ENCODE data around the gene COBLL1.

The COBLL1 gene

DNA sequence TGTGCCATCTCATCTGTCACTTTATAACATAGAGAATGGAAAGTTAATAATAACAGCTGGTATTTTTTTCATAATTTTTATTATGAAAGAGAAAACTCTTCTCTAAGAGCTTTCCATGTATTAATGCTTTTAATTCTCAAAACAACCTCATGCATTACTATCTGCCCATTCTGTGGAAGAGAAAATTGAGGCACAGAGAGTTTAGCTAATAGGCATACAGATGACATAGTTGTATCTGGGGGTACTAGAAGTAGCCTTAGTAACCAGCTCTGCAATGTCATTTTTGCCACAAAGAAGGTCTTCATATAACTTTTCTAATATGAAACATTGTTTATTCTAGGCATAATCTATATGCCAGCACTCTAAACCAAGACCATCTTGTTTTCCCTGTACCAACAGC is 36.3 kb upstream of the COBLL1 start:
- H3K36me3 ChIP-seq (replicated peaks; ENCODE audit: low read depth, low read length) = no peaks in the 10 kb centered on the region
- H3K4me3 ChIP-seq (ENCODE audit: low read length) = no peak overlapping the region
- no peaks in the 10 kb centered on the region for H3K79me2 ChIP-seq (ENCODE audit: low read length)
- no peaks in the 10 kb centered on the region for H3K27me3 ChIP-seq (ENCODE audit: low read depth, low read length)
- H3K9ac ChIP-seq (ENCODE audit: low read length) = no peak overlapping the region
- H4K20me1 ChIP-seq (ENCODE audit: insufficient read depth, low read length) = no peaks in the 10 kb centered on the region
- no peak overlapping the region for H2AFZ ChIP-seq (ENCODE audit: low read depth, low read length)
- H3K4me2 ChIP-seq (ENCODE audit: low read length) = no peak overlapping the region
- H3K4me1 ChIP-seq (ENCODE audit: low read length) = peaks cover 11% of the 10 kb centered on the region
- TF ChIP-seq EZH2phosphoT487 (IDR thresholded peaks at IDR 0.05; ENCODE audit: low read depth) = no peak
- TF ChIP-seq, protein P1, sequence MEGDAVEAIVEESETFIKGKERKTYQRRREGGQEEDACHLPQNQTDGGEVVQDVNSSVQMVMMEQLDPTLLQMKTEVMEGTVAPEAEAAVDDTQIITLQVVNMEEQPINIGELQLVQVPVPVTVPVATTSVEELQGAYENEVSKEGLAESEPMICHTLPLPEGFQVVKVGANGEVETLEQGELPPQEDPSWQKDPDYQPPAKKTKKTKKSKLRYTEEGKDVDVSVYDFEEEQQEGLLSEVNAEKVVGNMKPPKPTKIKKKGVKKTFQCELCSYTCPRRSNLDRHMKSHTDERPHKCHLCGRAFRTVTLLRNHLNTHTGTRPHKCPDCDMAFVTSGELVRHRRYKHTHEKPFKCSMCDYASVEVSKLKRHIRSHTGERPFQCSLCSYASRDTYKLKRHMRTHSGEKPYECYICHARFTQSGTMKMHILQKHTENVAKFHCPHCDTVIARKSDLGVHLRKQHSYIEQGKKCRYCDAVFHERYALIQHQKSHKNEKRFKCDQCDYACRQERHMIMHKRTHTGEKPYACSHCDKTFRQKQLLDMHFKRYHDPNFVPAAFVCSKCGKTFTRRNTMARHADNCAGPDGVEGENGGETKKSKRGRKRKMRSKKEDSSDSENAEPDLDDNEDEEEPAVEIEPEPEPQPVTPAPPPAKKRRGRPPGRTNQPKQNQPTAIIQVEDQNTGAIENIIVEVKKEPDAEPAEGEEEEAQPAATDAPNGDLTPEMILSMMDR (IDR thresholded peaks at IDR 0.05; ENCODE audit: low read depth, low read length) = no peak
- no peaks in the 10 kb centered on the region for H3K9me3 ChIP-seq (ENCODE audit: insufficient read depth, low read length)
- no peak overlapping the region for H3K27ac ChIP-seq (ENCODE audit: low read length)

DNA sequence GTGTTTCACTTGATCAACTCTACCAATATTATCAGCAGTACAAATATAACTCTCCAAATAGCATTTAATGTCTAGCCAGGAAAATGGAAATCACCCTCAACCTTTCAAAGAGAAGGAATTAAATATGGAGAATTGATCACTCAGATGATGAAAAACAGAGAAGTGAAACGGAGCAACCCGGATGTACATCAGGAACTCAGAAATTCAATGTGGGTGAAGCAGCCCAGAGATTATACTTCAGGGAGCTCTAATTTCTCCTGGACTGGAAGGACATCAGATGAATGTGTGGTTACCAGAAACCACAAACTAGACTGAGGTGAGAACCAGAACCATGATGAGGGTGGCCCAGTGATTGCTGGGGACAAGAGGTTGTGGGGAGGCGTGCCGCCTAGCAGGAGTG is 35.5 kb upstream of the COBLL1 start:
- H3K9ac ChIP-seq (ENCODE audit: low read length) = no peak overlapping the region
- no peaks in the 10 kb centered on the region for H3K9me3 ChIP-seq (ENCODE audit: insufficient read depth, low read length)
- H3K4me1 ChIP-seq (ENCODE audit: low read length) = peaks cover 11% of the 10 kb centered on the region
- H3K79me2 ChIP-seq (ENCODE audit: low read length) = no peaks in the 10 kb centered on the region
- no peak overlapping the region for H3K27ac ChIP-seq (ENCODE audit: low read length)
- no peaks in the 10 kb centered on the region for H4K20me1 ChIP-seq (ENCODE audit: insufficient read depth, low read length)
- no peaks in the 10 kb centered on the region for H3K27me3 ChIP-seq (ENCODE audit: low read depth, low read length)
- TF ChIP-seq, protein P1 (IDR thresholded peaks at IDR 0.05; ENCODE audit: low read depth, low read length) = no peak
- no peak for TF ChIP-seq EZH2phosphoT487 (IDR thresholded peaks at IDR 0.05; ENCODE audit: low read depth)
- no peak overlapping the region for H3K4me3 ChIP-seq (ENCODE audit: low read length)
- no peaks in the 10 kb centered on the region for H3K36me3 ChIP-seq (replicated peaks; ENCODE audit: low read depth, low read length)
- peak overlapping the region; percentile 12; the same call in 1 of the 2 replicates for H3K4me2 ChIP-seq (ENCODE audit: low read length)
- H2AFZ ChIP-seq (ENCODE audit: low read depth, low read length) = peak overlapping the region; percentile 87

DNA sequence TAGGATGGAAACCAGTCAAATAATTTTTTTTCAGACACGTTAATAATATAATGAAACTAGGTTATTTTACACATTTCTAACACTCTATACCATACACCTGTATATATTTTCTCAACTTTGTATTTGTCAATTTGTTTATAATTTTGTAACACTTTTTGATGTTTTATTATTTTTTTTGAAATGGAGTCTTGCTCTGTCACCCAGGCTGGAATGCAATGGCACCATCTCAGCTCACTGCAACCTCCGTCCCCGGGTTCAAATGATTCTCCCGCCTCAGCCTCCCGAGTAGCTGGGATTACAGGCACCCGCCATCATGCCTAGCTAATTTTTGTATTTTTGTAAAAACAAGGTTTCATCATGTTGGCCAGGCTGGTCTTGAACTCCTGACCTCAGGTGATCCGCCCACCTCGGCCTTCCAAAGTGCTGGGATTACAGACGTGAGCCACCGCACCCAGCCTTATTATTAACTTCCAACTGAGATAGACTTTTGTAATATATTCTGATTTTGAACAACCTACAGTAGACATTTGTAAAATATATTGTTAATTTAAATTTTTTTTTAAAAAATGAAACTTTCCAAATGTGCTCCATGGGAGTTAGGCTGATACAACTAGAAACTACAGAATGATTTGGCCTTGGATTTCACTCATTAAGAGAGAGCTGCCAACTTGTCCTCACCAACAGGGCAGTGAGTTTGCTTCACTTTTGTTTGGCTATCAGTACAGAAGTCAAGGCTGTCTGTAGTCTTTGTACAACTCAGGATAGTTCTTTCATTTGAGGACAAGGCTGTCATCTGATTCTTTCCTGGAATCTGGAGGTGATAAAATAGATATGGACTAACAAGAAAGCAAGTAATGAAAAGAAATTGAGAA is 33.9 kb upstream of the COBLL1 start:
- H3K27me3 ChIP-seq (ENCODE audit: low read depth, low read length) = no peaks in the 10 kb centered on the region
- no peaks in the 10 kb centered on the region for H4K20me1 ChIP-seq (ENCODE audit: insufficient read depth, low read length)
- no peak overlapping the region for H3K4me2 ChIP-seq (ENCODE audit: low read length)
- H3K27ac ChIP-seq (ENCODE audit: low read length) = no peak overlapping the region
- no peak overlapping the region for H3K4me3 ChIP-seq (ENCODE audit: low read length)
- TF ChIP-seq, protein P1 (IDR thresholded peaks at IDR 0.05; ENCODE audit: low read depth, low read length) = no peak
- TF ChIP-seq EZH2phosphoT487 (IDR thresholded peaks at IDR 0.05; ENCODE audit: low read depth) = no peak
- H3K36me3 ChIP-seq (replicated peaks; ENCODE audit: low read depth, low read length) = no peaks in the 10 kb centered on the region
- no peak overlapping the region for H3K9ac ChIP-seq (ENCODE audit: low read length)
- no peak overlapping the region for H2AFZ ChIP-seq (ENCODE audit: low read depth, low read length)
- H3K9me3 ChIP-seq (ENCODE audit: insufficient read depth, low read length) = no peaks in the 10 kb centered on the region
- H3K4me1 ChIP-seq (ENCODE audit: low read length) = peaks cover 11% of the 10 kb centered on the region
- no peaks in the 10 kb centered on the region for H3K79me2 ChIP-seq (ENCODE audit: low read length)

GRCh38 chr2:164873210-164873908 is 31.7 kb upstream of the COBLL1 start:
- no peak overlapping the region for H3K9ac ChIP-seq (ENCODE audit: low read length)
- H3K27ac ChIP-seq (ENCODE audit: low read length) = no peak overlapping the region
- no peaks in the 10 kb centered on the region for H3K27me3 ChIP-seq (ENCODE audit: low read depth, low read length)
- no peak overlapping the region for H3K4me3 ChIP-seq (ENCODE audit: low read length)
- no peaks in the 10 kb centered on the region for H3K36me3 ChIP-seq (replicated peaks; ENCODE audit: low read depth, low read length)
- no peaks in the 10 kb centered on the region for H3K9me3 ChIP-seq (ENCODE audit: insufficient read depth, low read length)
- TF ChIP-seq EZH2phosphoT487 (IDR thresholded peaks at IDR 0.05; ENCODE audit: low read depth) = no peak
- TF ChIP-seq, protein P1 (IDR thresholded peaks at IDR 0.05; ENCODE audit: low read depth, low read length) = no peak
- H3K79me2 ChIP-seq (ENCODE audit: low read length) = no peaks in the 10 kb centered on the region
- H3K4me2 ChIP-seq (ENCODE audit: low read length) = no peak overlapping the region
- no peaks in the 10 kb centered on the region for H4K20me1 ChIP-seq (ENCODE audit: insufficient read depth, low read length)
- peaks cover 20% of the 10 kb centered on the region for H3K4me1 ChIP-seq (ENCODE audit: low read length)
- H2AFZ ChIP-seq (ENCODE audit: low read depth, low read length) = no peak overlapping the region
